Cerebellar cortex (tissue), 1 donor: ENCODE results near the gene FAAP20.
A peak's percentile ranks its signal among the peaks of the same experiment; 100 is the strongest.

ENCODE experiments used
- DNase-seq: peaks from one replicate; pipeline ENCODE4 v3.0.0-alpha.2; 2015; ENCODE audit warnings: low spot score

Gene FAAP20, protein sequence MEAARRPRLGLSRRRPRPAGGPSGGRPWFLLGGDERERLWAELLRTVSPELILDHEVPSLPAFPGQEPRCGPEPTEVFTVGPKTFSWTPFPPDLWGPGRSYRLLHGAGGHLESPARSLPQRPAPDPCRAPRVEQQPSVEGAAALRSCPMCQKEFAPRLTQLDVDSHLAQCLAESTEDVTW

DNA sequence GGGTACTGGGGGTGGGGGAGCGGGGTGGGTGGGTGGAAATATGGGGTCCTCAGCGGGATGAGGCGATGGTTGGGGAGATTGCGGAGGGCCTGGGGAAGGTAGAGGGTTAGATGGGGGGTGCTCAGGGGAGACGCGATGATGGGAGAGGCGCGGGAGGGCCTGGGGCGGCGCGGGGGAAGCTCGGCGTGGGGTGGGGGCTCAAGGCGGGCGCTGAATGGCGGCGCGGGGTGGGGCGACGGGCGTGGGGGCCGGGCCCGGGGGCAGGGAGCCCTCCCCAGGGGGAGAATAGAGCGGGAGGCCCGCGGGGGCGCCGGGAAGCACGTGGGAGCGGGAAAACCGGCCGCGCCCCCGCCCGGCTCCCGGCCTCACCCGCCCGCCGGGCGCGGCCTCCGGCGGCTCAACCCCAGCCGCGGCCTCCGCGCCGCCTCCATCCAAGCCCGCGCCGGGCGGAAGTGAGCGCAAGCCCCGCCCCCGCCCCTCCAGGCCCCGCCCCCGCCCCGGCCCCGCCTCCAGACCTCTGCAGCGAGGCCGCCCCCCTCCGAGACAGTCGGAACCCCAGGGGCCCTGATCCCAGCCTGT is at the start of gene FAAP20:
Gene FAAP20, minus strand, starts transcription at position 454 of the 579 bp plus-strand sequence. Its CDS starts 23 bp downstream, at position 431.
- no peak for DNase-seq

DNA sequence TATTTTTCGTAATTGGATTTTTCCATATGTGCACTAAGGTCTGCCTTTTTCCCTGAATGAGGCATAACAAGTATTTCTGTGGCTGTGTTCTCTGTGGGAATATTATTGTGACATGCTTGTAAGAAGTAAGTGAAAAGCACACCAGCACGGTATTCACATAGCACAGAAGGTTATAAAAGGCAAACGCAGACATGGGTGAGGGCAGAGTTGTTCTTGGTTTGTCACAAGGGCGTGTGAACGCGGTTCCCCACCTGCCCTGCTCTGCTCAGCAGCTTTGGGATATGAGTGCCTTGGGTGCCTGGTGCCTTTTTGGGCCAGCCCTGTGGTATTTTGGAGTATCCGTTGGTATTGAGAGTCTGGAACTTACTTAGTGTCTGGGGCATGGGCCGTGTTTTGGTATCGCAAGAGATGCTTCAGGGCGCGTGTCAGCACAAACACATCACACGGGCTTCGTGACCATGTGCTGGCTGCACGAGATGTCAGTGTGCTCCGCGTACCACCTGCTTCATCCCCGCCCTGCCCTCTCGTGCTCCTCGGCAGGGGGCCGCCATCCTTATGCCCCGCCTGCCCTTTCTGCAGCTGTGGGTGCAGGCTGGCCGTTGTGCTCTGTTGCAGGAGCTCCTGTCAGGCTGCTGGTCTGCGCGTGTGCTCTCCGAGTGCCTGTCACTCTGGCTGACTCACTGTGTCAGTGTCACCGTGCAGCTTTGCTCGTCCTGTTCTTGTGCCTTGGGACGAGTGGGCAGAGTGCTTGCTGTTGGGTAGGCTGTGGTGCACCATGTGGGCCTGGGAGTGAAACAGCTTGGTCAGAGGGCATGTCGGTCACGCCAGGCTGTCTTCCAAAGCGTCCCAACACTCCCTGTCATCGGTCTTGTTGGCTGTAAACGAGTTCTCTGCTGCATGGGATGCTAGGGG is 48.5 kb upstream of the FAAP20 start:
- DNase-seq = no peak

DNA sequence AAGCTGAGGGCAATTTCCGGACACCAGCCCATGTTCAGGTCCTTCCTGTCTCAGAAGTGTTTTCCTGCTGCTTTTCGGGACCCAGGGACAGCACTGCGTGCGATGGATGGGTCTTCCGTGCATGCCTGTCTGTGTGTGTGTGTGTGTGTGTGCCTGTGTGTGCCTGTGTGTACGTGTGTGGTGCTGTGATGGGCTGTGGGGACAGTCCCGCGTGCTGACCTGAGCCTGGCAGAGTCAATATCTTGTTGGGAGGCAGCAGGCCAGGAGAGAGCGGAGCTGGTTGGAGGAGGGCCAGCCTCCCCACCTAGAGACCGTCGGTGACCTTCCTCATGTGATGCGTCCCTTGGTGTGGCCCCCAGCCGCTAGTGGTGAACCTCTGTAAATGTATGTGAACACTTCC is 47.2 kb upstream of the FAAP20 start:
- DNase-seq = no peak

DNA sequence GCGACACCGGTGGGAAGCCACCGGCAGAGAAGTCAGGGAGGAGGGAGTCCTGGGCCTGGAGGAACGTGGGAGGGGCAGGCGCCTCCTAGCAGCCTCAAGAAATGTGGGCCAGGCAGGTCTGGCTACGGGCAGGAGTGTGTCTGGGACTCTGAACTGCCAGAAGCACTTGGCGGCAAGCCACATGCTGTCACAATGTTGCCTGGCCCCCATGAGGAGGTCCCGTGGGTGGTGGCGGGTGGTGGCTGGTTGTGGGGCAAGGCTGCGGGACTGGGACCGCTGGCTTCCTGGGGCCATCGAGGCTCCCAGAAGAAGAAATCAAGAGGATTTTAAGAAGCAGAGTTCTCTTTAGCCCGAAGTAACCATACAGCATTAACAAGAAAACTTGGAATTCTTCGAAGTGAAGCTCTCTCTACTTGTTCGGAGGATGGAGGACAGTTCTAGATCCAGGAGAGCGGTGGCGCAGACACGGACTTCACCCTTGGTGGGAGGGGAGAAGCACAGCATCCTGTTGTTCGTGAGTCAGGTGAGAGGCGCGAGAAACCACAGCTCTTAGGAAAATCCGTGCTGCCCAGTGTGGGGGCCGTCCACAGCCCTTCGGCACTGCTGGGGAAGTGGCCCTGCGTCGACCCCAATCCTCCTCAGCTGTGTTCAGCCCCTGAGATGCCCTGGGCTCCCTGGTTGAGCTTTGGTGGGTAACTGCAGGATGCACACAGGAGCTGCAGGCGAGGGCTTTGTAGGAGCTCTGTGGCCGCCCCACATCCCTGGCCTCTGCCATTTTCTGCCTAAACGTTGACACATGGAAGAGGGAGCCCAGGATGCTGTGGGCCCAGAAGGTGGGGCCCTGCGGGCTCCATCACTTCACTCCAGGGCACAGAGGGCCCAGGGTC is 45.9 kb upstream of the FAAP20 start:
- DNase-seq = peak; percentile 79

DNA sequence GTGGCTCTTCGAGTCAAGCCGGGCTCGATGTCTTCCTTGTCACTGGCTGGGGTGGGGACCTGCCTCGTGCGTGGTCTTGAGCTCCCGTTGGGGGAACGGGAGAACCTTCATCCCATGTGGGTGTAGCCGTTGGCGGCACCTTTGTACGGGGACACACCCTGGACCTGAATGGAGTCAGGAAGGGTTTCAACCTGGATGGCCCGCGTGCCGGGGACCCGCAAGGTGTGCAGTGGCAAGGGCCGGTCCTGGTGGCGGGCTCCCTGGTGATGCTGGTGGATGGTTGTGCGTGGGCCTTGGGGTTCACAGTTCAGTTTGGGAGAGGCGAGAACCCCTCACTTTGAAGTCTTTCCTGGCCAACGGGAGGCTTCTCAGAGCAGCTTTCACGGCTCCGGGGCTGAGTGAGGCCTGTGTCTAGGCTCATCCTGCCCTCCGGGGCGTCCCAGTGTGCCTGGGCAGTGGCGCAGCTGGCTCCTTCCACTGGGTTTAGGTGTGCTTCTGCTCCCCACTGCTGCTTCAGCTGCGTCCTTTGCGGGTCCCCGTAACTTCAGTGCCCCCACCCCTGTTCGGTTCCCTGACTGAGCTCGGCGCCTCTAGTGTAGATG is 44.9 kb upstream of the FAAP20 start:
- no peak for DNase-seq

DNA sequence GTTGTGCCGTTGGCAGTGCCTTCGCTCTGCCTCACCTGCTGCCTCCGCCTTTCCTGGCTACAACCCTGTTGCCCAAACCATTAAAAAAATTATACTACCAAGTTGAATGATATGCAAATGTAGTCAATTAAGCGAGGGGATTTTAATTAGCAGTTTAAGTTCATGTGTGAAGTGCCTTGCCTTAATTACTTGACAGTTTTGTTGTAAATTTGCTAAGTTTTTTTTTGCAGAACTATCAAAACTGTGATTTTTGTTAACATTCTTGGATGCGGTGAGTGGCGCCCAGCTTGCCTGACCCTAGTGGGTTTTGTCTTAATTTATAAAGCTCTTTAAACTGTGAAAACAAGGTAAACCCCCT is 44.4 kb upstream of the FAAP20 start:
- DNase-seq = no peak

DNA sequence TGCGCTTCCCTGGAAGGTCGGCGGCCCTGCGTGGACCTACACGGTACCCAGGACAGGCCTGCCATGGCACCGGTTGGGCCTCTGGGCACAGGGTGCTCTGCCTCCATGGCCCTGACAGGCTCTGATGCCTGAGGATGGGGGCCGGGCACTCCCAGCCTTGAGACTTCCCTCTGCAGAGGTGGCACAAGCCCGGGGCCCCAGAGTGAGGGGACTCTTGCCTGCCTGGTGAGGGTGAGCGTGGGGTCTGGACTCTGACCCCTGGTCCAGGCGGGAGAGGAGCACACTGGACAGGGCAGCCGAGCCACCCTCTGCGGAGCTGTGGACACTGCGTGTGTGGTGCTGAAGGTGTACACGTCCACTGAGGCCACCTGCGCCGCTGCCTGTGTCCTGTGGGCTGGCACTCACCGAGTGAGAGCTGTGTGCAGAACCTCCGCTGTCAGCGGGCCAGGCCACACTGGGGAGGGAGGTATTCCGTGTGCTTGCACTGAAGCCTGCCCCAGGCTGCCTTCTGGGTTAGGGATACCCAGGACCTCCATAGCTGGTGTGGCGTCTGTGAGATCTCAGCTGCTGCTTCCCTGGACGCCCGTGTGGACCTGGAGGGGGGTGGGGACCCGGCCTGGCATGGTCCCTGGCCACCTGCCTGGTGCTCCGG is 43.9 kb upstream of the FAAP20 start:
- DNase-seq = peak; percentile 75

DNA sequence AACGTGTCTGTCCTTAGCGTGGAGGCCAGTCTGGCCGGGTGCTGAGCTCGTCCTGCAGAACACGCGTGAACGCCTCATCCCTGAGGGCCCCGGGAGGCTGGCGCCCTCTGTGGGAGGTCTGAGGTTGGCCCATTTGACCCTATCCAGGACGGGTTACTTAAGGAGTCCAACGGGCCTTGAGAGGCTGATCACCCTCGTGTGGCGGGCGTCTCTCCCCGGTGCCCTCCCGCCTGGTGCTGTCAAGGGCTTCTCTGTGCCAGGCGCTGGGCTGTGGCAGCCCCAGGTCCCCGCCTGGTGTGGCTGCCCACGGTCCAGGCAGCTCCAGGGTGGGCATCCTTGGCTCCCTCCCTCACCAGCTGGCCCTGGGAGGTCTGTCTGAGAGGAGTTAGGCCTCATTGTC is 43.2 kb upstream of the FAAP20 start:
- no peak for DNase-seq

DNA sequence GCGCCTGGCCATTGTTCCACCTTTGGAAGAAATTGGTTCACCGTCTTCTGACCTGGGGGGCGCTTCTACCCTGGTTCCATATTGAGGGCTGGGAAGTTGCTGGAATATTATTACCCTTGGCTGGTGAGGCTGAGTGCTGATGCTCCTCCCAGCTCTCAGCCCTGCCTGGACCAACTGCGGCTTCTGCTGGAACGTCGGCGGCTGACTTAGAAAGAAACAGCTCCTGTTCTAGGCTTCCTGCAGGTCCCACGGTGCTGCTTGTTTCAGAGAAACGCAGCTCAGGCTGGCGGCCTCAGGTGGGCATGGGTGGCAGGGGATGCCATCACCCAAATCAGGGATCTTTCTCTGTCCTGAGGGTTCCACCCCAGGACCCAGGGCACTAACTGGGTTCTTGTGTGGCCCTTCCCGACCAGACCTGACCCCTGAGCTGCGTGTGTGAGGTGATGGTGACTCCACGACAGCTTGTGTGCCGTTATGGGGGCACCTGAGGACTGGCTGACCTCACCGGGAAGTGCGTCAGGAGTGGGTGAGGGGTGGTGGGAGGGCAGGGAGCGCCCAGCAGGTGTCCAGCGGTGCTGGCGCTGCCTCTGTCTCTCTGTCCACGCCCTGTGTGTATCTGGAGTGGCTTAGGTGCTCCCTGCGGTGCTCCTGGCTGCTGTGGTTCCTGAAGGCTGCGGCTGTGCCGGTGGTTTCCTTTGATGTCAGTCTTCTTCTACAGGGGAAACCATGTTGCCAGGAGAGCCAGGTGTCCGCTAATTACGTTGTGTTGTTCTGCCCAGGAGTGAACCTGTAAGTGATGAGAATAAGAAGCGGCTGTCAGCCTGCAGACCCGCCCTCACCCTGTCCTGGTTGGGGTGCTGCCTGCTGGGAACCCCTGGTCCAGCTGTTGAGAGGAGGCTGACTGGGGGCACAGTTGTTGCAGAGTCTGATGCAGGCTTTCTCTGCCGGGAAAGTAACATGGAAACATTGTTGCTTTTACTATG is 42.4 kb upstream of the FAAP20 start:
- DNase-seq = no peak

DNA sequence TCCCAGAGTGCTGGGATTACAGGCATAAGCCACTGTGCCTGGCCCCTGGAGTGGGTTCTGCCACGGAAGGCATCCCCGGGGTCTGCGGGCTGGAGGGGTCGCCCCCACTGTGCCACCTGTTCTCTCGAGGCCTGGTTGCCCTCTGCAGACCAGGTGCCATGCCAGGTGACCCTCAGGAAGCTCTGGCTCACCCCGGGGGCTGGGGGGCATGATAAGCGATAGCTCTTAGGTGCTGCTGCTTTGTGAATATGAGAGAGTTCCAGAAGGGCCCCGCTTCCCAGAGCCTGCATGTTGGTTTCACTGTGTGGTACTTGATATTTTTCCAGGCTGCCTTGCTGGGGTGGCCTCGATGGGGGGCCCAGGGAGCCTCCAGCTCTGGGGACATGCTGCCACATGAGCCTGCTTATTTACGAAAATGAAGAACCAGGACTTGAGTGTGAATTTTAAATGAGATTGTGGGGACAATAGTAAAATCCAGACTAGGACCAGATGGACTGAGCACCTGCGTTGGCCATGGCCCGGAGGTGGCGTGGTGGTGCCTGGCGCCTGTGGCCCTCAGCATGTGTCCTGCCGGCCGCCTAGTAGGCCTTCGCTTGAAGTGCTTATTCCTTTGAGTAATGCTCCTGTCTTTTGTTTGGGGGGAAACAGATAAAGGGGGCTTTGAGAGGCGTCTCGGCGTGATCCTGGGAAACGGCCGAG is 40.9 kb upstream of the FAAP20 start:
- peak; percentile 84 for DNase-seq

DNA sequence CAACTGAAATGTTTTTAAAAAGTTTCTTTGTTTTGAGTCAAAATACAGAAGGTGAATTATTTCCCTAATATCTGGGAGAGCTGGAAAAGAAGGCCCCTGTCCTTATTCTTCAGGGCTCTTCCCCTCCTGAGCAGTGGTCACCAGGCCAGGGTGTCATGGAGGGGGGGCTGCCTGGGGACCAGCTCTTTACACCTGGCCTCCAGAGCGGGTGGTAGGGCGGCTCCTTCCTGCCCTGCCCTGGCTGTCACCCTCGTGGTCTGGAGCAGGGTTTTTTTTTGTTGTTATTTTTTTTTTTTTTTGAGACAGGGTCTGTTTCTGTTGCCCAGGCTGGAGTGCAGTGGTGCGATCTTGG is 40.2 kb upstream of the FAAP20 start:
- no peak for DNase-seq

DNA sequence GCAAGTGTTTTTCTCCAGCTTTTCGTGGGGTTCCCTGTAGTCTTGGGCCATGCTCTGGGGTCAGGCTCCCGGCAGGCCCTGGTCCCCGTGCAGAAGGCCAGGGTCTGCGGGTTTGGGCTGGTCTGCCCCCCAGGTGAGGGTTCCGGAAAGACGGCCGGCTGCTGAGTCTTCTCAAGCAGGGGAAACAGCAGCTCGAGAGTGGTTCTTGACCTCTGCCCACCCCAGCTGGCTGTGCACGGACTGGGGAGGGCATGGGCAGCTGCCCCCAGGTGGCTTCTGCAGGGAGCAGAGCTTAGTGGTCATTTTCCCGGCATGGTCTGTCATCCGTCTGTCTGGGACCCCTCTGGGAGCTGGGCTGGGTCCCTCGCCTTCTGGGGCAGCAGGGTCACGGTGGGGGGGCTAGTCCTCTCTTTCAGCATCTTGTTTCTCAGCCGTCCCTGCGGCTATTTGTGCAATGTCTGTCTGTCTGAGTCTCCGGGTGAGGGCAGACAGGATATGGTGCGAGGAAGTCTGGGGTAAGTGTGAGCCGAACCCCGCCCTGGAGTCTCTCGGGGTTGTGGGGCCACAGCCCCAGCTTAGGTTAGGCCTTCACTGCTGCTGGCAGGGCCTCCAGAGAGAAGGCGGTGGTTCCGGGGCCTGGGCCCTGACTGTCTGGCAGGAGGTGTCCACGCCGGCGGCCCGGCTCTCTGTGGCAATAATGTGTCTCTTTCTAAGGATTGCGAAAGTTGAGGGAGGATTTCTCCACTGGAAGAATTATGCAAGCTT is 39.6 kb upstream of the FAAP20 start:
- DNase-seq = no peak

DNA sequence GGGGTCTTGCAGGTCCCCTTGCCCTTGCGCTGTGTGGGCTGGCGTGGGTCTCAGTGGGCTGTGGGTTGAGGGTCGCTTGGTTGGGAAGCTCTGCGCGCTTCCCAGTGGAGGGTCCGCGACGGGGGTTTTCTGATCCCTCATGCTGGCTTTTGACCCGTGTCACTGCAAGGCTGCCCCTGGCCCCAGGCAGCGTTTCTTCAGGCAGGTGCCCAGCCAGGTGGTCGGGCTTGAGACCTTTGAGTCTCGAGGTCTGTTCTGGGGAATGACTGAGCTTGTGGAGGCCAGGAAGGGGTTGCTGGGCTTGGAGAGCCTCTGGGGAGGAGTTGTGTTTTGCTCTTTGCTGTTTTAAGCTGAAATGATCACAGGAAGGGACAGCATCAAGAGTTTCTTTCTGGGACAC is 38.9 kb upstream of the FAAP20 start:
- DNase-seq = no peak

DNA sequence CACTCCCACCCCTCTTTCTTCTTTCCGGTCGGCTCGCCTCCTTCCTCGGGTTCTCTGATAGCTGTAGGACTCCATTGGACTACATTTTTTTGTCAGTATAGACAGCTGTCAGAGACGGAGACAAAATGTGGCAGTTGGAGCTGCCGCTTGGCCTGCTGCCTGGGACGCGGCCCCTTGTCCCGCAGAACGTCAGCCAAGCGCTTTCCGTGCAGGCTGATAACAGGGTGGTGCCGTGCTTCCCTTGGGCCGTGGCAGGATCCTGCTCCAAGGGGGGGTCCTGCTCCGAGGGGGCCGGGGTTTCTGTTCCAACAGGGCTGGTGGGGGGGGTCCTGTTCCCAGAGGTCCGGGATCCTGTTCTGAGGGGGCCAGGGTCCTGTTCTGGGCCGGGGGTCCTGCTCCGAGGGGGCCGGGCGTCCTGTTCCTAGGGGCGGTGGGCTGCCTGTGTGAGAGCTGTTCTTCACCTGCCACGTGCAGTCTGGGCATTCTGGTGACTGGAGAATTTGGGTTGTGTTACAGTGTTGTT is 38.4 kb upstream of the FAAP20 start:
- no peak for DNase-seq

DNA sequence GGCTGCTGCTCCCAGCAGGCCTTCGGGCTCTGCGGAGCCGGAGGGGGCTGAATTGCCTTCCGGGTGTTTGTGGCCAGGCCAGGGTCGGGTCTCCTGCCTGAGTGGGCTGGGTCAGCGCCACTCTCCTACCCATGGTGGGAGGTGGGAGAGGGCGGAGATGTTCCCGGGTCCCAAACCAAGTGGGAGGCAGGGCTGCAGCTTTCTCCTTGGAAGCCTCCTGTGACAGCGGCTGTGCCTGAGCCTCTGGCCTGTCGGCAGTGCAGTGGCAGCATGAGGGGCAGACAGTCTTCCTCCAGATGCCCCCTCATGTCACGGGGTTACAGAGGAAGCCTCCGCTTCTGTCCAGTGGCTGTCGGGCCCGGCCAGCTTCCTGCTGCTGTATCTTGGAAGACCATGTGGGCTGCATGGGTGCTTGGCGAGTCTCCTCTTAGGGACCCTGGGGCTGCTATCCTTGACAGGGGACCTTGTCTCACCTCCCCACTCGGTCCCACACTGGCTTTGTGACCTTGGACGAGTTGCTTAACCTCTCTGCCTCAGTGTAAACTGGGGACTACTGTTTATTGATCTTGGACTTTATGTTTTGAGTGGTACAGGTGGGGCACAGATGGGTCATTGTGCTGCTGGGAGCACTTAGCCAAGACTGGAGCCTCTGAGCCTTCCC is 37.8 kb upstream of the FAAP20 start:
- DNase-seq = no peak

DNA sequence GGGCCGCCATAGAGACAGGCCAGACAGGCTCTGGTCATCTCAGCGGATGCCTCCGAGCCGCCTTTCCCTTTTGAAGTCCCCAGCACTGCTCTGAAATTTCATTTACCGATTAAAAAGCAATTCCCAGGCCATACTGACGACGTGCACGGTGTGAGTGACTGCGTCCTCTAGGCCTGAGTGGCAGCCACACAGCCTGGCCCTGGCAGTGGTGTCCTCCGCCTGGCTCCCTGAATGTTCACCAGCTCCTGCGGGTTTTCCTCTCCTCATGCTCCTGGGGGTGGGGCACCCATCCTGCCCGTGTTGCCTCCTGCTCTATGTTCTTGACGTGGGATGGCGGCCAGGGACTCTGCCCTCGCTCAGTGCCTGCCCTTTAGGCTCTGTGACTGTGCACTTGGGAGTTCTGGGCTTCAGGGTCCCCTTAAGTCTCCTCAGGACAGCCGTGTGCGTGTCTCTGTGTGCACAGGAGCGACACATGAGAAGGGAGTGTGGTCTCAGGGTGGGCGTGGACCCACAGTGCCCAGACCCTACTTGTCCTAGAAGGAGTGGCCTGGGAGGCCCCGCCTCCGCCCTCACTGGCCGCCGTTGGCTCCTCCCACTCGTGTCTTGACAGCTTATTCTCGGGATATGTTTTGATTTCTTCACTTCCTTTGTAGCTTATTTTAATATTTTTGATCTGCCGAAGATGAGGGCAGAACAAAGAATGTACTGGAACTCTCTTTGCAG is 37.1 kb upstream of the FAAP20 start:
- peak; percentile 77 for DNase-seq

DNA sequence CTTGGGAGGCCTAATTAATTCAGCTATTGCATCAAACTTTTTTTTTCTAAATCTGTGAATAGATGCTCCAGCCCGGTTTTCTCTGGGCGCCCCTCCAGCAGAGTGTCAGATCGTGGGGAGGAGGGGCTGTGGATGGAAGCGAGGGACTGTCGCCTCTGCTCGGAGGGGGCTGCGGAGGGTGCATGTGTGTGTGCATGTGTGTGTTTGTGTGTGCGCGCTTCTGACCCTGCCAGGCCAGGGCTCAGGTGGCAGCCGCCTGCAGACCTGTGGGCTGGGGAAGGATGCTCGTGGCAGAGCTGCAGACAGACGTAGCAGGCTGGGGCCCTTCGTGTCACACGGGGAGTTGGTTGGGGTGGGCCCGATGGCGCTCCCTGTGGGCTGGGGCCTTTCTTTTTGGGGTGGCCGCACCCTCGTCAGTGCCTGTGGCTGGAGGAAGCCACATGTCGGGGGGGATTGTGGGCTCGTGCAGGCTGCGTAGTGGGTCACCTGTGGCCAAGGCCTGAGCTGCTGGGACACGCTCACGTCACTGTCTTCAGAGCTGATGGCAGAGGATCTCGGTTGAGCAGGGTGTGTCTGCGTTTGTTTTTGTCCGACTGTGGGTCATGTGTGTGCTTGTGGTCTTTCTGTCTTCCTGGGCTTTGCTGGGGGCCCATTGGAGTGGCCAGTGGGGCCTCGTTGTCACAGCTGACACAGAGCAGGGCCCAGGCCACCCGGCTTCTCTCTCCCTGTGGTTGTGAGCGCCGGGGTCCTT is 36.4 kb upstream of the FAAP20 start:
- no peak for DNase-seq
